Sigmoid colon (tissue), 4 donors: ENCODE results near the gene SPEM3.

Experiments used
- EP300 ChIP-seq, 4 donors: sonication (generic); formaldehyde crosslinking; IDR thresholded peaks; one replicate each; pipeline ENCODE4 v1.6.1; 2017; ENCODE audit warnings: antibody characterized with exemption in 4 of 4
- POLR2A ChIP-seq, 2 donors: fragments of 450-650 bp; IDR thresholded peaks; one replicate each; pipeline ENCODE4 v1.6.1; 2016; ENCODE audit warnings: antibody characterized with exemption in 2 of 2, mild to moderate bottlenecking in 2 of 2, moderate library complexity in 2 of 2
- TF ChIP-seq, protein P1 (sequence below), 4 experiments: fragments of 450-650 bp in 3 of 4; fragments of 200-600 bp in 1 of 4; IDR thresholded peaks; one replicate each; pipeline ENCODE4 v1.5.1; 2016 to 2019; ENCODE audit warnings: antibody characterized with exemption in 4 of 4, mild to moderate bottlenecking in 3 of 4, moderate library complexity in 2 of 4

DNA sequence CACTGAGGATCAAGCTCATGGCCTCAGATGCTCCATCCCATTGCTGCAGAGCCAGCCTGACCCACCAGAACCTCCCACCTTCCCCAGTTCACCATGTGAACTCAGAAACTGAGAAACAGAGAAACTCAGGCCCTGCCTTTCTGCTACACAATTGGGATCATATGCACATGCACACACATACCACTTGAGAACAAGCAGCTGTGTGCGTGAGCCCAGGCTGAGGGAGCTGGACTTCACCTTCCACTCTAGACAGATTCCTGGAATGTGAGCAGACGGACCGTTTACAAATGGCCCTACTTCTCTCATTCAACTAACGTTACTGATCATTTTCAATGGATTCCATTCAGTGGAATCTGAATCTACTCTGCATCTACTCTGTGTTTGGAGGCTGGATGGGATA is 5.0 kb upstream of the SPEM3 start:
- TF ChIP-seq EP300 (IDR thresholded peaks at IDR 0.05), result no peak
- TF ChIP-seq, protein P1, sequence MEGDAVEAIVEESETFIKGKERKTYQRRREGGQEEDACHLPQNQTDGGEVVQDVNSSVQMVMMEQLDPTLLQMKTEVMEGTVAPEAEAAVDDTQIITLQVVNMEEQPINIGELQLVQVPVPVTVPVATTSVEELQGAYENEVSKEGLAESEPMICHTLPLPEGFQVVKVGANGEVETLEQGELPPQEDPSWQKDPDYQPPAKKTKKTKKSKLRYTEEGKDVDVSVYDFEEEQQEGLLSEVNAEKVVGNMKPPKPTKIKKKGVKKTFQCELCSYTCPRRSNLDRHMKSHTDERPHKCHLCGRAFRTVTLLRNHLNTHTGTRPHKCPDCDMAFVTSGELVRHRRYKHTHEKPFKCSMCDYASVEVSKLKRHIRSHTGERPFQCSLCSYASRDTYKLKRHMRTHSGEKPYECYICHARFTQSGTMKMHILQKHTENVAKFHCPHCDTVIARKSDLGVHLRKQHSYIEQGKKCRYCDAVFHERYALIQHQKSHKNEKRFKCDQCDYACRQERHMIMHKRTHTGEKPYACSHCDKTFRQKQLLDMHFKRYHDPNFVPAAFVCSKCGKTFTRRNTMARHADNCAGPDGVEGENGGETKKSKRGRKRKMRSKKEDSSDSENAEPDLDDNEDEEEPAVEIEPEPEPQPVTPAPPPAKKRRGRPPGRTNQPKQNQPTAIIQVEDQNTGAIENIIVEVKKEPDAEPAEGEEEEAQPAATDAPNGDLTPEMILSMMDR (IDR thresholded peaks at IDR 0.05), result no peak
- TF ChIP-seq POLR2A (IDR thresholded peaks at IDR 0.05), result no peak
